GM20000 (cell line): Measurements from ENCODE around the gene MYO1A.
"Not testable (repeated sequence)": the region's sequence is repeated elsewhere in the genome, so short reads cannot be mapped to it uniquely, and the experiment has no call there.

Experiments
- DNase-seq: peaks from one replicate; pipeline ENCODE4 v3.0.0; 2012; ENCODE audit warnings: low spot score
- TF ChIP-seq, protein P1 (sequence below): IDR thresholded peaks from 2 replicates; pipeline ENCODE4 v1.5.1; 2012; ENCODE audit warnings: mild to moderate bottlenecking, control low read depth; ENCODE audit errors: extremely low read depth, missing control alignments

The MYO1A gene

DNA sequence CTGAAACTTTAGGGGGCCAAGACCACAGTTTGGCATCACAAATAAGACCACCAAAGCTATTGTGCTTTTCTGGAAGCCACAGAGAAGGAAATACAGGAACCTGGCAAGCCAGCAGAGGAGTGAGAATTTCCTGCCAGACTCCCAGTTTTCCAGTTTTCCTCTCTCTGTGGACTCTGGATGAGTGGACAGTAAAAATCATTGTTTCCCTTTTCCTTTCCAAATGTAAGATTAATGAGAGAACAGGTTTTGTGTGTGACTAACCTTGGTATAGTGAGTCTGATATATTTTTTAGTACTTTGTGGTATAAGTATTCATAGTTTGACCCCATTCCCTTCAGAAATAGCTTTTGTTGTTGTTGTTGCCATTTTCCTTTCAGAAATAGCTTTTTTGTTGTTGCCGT is 31.0 kb downstream of the MYO1A start:
- DNase-seq = no peak
- TF ChIP-seq, protein P1, sequence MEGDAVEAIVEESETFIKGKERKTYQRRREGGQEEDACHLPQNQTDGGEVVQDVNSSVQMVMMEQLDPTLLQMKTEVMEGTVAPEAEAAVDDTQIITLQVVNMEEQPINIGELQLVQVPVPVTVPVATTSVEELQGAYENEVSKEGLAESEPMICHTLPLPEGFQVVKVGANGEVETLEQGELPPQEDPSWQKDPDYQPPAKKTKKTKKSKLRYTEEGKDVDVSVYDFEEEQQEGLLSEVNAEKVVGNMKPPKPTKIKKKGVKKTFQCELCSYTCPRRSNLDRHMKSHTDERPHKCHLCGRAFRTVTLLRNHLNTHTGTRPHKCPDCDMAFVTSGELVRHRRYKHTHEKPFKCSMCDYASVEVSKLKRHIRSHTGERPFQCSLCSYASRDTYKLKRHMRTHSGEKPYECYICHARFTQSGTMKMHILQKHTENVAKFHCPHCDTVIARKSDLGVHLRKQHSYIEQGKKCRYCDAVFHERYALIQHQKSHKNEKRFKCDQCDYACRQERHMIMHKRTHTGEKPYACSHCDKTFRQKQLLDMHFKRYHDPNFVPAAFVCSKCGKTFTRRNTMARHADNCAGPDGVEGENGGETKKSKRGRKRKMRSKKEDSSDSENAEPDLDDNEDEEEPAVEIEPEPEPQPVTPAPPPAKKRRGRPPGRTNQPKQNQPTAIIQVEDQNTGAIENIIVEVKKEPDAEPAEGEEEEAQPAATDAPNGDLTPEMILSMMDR = no peak

DNA sequence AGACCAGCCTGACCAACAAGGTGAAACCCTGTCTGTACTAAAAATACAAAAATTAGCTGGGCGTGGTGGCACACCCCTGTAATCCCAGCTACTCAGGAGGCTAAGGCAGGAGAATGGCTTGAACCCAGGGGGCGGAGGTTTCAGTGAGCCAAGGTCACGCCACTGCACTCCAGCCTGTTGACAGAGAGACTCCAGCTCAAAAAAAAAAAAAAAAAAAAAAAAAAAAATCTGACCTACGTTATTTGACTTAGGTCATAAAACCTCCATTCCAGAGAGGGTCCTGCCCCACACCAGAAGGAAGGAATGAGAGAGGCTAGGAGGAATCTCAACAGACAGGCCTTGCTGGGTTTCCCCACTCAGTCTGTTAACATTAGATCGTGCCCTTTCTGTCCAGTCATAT is 31.6 kb downstream of the MYO1A start:
- not testable (repeated sequence) for DNase-seq

DNA sequence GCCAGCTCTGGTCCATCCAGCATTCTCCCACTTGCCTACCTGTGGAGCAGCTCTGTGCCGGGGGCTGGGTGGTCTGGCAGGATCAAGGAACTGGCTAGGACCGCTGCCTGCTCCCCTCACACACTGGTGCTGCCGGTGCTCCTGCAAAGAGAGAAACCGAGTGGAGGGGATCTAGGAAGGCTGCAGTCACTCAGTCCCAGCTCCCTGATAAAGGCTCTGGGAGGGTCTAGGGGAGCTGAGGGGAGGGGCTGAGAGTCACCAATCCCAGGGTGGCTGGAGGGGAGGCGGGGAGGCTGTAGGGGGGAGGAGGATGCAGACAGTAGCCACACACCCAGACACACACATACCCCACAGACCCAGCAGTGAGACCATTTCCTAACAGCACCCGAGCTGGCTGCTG is 33.6 kb downstream of the MYO1A start, which contains the start of gene TAC3:
TAC3 (minus strand) TSS at position 182 of the 400 bp plus-strand sequence. CDS start 732 bp downstream, outside the sequence.
- DNase-seq = no peak
- TF ChIP-seq, protein P1 = no peak

DNA sequence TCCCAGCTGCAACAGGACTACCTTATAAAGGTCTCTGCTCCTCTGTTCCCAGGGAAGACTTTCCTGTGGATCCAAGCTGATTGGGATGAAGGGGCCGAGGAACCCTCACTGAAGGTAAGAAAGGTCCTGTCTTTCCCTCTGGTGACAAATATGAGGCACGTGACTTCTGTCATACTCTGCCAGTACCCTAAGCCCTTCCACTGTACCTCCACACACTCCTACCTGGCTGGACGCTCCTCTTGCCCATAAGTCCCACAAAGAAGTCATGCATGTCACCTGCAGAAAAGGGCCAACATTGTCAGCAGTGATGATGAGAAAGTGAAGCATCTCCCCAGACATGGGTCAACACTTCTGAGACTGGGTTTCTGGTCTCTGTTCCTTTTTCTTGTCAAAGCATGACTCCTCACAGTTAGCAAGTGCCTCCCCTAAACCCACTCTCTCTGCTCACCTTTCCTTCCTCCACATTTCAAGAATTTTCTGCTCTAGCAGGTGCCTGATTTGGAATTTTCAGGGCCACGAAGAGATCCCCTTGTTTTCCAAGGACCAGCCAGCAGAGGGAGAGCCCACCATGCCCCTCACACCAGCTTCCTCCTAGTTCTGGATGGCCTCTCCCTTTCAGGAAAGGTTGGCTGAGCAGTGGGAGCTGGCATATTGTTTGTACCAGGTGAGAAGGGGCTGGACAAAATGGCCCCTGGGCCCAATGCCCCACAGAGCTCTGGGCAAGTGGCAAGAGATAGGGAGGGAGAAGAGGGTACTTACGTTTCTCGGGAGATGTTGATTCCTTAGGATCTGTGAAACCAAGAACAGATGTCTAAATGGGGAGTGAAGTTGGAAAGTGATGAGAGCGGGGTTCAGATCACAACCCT is 37.1 kb downstream of the MYO1A start:
- TF ChIP-seq, protein P1 = no peak
- peak; percentile 70 for DNase-seq

DNA sequence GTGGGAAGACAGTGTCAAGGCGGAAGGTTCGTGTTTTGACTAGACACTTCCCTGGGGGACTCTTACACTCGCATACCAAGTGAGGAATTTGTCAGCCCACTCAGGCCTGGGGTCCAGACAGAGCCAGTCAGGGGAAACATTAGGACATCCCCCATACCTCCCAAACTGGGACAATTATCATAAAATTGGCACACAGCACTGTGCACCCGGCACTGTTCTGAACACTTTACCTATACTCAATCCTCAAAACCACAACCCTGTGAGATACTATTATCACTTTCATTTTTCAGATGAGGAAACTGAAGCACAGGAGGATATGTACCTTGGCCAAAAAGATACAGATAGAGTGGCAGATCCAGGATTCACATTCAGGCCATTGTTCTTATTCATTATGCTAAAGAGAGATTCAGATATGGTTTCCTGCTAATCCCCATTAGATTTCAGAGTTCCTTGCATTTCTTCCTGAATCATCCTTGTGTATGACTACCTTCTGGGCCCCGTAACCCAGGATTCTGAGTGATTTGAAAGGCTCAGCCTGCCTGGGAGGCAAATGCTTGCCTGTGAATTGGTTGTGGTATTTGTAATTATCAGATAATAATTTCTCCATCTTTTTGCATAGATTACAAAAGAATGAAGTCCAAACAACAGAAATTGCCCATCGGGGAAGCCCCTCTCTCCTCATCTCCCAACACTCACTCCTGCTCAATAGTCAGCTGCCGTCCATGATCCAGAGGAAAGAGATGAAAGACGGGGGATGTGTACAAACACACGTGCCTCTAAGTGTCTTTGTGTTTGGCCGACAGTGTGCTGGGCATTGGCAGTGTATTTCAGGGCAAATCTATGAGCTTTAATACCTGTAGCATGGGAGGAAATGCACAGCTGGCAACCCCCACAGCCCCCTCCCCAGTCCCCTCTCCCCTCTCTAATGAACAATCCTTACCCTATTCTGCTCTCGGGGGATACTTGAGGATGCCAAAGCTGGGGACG is 38.2 kb downstream of the MYO1A start:
- DNase-seq = peak; percentile 44
- TF ChIP-seq, protein P1 = no peak

DNA sequence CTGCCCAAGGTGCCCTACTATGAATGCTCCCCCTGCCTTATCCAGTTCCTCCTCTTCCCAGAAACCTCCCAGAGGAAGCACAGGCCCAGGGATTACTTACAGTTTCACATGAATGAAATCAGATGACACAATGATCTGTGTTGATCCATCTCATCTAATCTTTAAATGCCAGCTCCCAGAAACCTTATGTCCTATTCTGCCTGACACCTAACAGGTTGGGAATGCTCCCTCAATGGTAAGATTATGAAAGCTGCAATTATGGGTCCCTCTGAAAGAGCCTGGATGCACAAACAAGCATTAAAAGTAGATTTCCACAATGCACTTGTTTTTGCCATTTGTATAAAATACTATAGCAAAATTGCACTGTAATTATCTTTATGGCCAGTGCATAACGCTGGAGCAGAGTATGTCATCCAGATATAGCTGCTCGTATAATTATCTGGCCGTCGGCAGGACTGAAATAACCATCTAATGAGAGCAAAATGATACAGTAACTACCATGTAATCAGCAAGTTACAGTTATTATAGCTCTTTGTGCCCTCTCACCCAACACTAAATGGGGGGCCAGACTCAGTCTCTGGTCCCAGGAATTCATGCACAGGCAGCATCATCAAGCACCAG is 39.2 kb downstream of the MYO1A start:
- TF ChIP-seq, protein P1 = no peak
- no peak for DNase-seq

DNA sequence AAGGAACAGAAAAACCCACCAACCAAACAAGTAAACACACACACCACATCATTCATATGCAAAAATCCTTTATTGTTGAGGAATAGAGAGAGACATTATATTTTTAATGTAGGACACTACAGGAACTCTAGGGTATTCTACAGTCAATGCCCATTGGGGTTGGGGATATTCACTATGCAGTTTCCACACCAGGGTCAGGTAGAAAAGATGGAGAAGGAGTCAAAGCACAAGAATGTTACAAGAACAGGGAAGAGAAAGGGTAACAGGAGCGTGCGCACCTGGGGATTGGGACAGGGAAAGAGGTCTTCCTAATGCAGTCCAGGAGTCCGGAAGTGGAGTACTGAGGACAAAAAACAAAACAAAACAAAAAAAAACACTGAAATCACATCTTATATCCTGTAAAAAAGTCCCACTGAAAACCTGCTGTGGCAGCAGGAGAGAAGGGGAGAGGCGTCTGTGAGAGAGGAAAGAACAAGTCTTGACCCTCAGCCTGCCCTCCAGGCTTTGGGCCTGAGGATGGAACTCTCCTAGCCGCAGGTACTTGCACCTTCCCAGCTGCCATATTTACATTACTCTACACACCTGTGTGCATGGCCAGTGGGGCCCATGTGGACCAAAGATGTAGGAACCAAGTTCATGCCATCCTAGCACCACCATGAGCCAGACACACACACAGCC is 39.8 kb downstream of the MYO1A start:
- TF ChIP-seq, protein P1 = no peak
- DNase-seq = no peak
